ENCODE results near the gene UNC119B.
"Not testable (repeated sequence)": the region's sequence is repeated elsewhere in the genome, so short reads cannot be mapped to it uniquely, and the experiment has no call there.

UNC119B gene

GRCh38 chr12:120710031-120710804, at the start of gene UNC119B:
UNC119B (plus strand) TSS chr12:120710458; CDS start chr12:120710475, 17 bp downstream.
- peak; percentile 25 for DNase-seq

- no peak for DNase-seq
Measured at GRCh38 chr12:120661432-120661831, 48.8 kb upstream of the UNC119B start.

GRCh38 chr12:120662879-120663278, 47.4 kb upstream of the UNC119B start:
- no peak for DNase-seq

GRCh38 chr12:120663741-120664140, 46.5 kb upstream of the UNC119B start:
- no peak for DNase-seq

- no peak for DNase-seq
Measured at GRCh38 chr12:120666571-120667390, 43.5 kb upstream of the UNC119B start.

GRCh38 chr12:120668091-120668867, 42.0 kb upstream of the UNC119B start:
- DNase-seq: no peak

- DNase-seq: no peak
Measured at GRCh38 chr12:120668868-120669840, 41.1 kb upstream of the UNC119B start.

- DNase-seq: not testable (repeated sequence)
Measured at GRCh38 chr12:120670237-120670636, 40.0 kb upstream of the UNC119B start.

- no peak for DNase-seq
Measured at GRCh38 chr12:120670667-120671066, 39.6 kb upstream of the UNC119B start.

- DNase-seq: no peak
Measured at GRCh38 chr12:120674097-120674636, 36.1 kb upstream of the UNC119B start.

- DNase-seq: no peak
Measured at GRCh38 chr12:120677765-120678473, 32.3 kb upstream of the UNC119B start.

GRCh38 chr12:120678572-120678971, 31.7 kb upstream of the UNC119B start:
- no peak for DNase-seq

GRCh38 chr12:120680165-120680738, 30.0 kb upstream of the UNC119B start:
- DNase-seq: no peak

GRCh38 chr12:120684523-120684932, 25.7 kb upstream of the UNC119B start:
- DNase-seq: no peak

GRCh38 chr12:120685522-120685921, 24.7 kb upstream of the UNC119B start:
- DNase-seq: no peak

GRCh38 chr12:120686151-120686689, 24.0 kb upstream of the UNC119B start:
- DNase-seq: peak; percentile 98

- DNase-seq: peak; percentile 94
Measured at GRCh38 chr12:120686690-120687577, 23.3 kb upstream of the UNC119B start, which contains the start of gene MLEC. MLEC (plus strand) TSS chr12:120687149; CDS start chr12:120687297, 148 bp downstream.

- no peak for DNase-seq
Measured at GRCh38 chr12:120687578-120688289, 22.5 kb upstream of the UNC119B start.
